Measurements from ENCODE around the gene CHRDL1.
"Not testable (repeated sequence)": the region's sequence is repeated elsewhere in the genome, so short reads cannot be mapped to it uniquely, and the experiment has no call there.

Gene CHRDL1
- total RNA-seq: 0 reads per million in 3 experiments

GRCh38 chrX:110795645-110796406 is at the start of gene CHRDL1:
TSS of gene CHRDL1 (minus strand) at chrX:110795817. CDS start at chrX:110792181, 3,636 bp downstream.
- DNase-seq: no peak

GRCh38 chrX:110836982-110837381 is 41.4 kb upstream of the CHRDL1 start:
- DNase-seq: no peak

- no peak for DNase-seq
Observed at GRCh38 chrX:110836451-110836850, 40.8 kb upstream of the CHRDL1 start.

- DNase-seq: no peak
Observed at GRCh38 chrX:110836001-110836400, 40.4 kb upstream of the CHRDL1 start.

- no peak for DNase-seq
Observed at GRCh38 chrX:110825972-110826371, 30.4 kb upstream of the CHRDL1 start.

GRCh38 chrX:110816543-110816942 is 20.9 kb upstream of the CHRDL1 start:
- not testable (repeated sequence) for DNase-seq

GRCh38 chrX:110806145-110806544 is 10.5 kb upstream of the CHRDL1 start:
- DNase-seq: no peak

- no peak for DNase-seq
Observed at GRCh38 chrX:110805303-110805702, 9.7 kb upstream of the CHRDL1 start.

GRCh38 chrX:110804446-110804845 is 8.8 kb upstream of the CHRDL1 start:
- DNase-seq: no peak

GRCh38 chrX:110803506-110803905 is 7.9 kb upstream of the CHRDL1 start:
- DNase-seq: no peak

- DNase-seq: no peak
Observed at GRCh38 chrX:110796407-110796697, 735 bp upstream of the CHRDL1 start.

GRCh38 chrX:110794601-110795000 is 1.0 kb downstream of the CHRDL1 start:
- DNase-seq: no peak

GRCh38 chrX:110791071-110791470 is 4.5 kb downstream of the CHRDL1 start:
- no peak for DNase-seq

GRCh38 chrX:110786486-110786885 is 9.1 kb downstream of the CHRDL1 start:
- no peak for DNase-seq

GRCh38 chrX:110759785-110760184 is 35.8 kb downstream of the CHRDL1 start:
- no peak for DNase-seq

- no peak for DNase-seq
Observed at GRCh38 chrX:110758781-110759422, 36.7 kb downstream of the CHRDL1 start.

- DNase-seq: no peak
Observed at GRCh38 chrX:110755611-110756010, 40.0 kb downstream of the CHRDL1 start.

GRCh38 chrX:110755061-110755460 is 40.6 kb downstream of the CHRDL1 start:
- DNase-seq: no peak

GRCh38 chrX:110750526-110751189 is 45.0 kb downstream of the CHRDL1 start:
- no peak for DNase-seq

- DNase-seq: no peak
Observed at GRCh38 chrX:110748256-110748806, 47.3 kb downstream of the CHRDL1 start.

GRCh38 chrX:110746014-110746413 is 49.6 kb downstream of the CHRDL1 start:
- no peak for DNase-seq

GRCh38 chrX:110745288-110745687 is 50.3 kb downstream of the CHRDL1 start:
- no peak for DNase-seq

- DNase-seq: no peak
Observed at GRCh38 chrX:110743679-110744340, 51.8 kb downstream of the CHRDL1 start.
